ENCODE measurements around the gene DDR2.

DDR2 gene

GRCh38 chr1:162701286-162701685, 69.0 kb downstream of the DDR2 start:
- no peak for DNase-seq

GRCh38 chr1:162702628-162703027, 70.4 kb downstream of the DDR2 start:
- no peak for DNase-seq

GRCh38 chr1:162703708-162704107, 71.4 kb downstream of the DDR2 start:
- DNase-seq: peak; percentile 63

GRCh38 chr1:162704673-162705424, 72.6 kb downstream of the DDR2 start:
- no peak for DNase-seq

GRCh38 chr1:162706003-162706402, 73.7 kb downstream of the DDR2 start:
- DNase-seq: no peak

GRCh38 chr1:162706606-162707005, 74.3 kb downstream of the DDR2 start:
- DNase-seq: no peak

GRCh38 chr1:162708286-162708685, 76.0 kb downstream of the DDR2 start:
- DNase-seq: no peak

GRCh38 chr1:162709132-162709860, 77.0 kb downstream of the DDR2 start:
- no peak for DNase-seq

- peak; percentile 25 for DNase-seq
Measured at GRCh38 chr1:162709870-162710269, 77.6 kb downstream of the DDR2 start.

GRCh38 chr1:162710345-162710744, 78.1 kb downstream of the DDR2 start:
- DNase-seq: no peak

GRCh38 chr1:162710780-162711465, 78.7 kb downstream of the DDR2 start:
- peak; percentile 17 for DNase-seq

GRCh38 chr1:162712317-162713029, 80.2 kb downstream of the DDR2 start:
- no peak for DNase-seq

GRCh38 chr1:162716123-162716522, 83.9 kb downstream of the DDR2 start:
- DNase-seq: no peak

GRCh38 chr1:162716552-162716951, 84.3 kb downstream of the DDR2 start:
- no peak for DNase-seq

- DNase-seq: no peak
Measured at GRCh38 chr1:162717548-162718184, 85.4 kb downstream of the DDR2 start.

GRCh38 chr1:162719678-162720077, 87.4 kb downstream of the DDR2 start:
- DNase-seq: no peak

GRCh38 chr1:162720996-162721395, 88.7 kb downstream of the DDR2 start:
- peak; percentile 17 for DNase-seq

GRCh38 chr1:162721471-162721870, 89.2 kb downstream of the DDR2 start:
- no peak for DNase-seq

GRCh38 chr1:162722036-162722435, 89.8 kb downstream of the DDR2 start:
- DNase-seq: no peak

GRCh38 chr1:162724583-162725120, 92.4 kb downstream of the DDR2 start:
- no peak for DNase-seq

- no peak for DNase-seq
Measured at GRCh38 chr1:162725301-162725837, 93.1 kb downstream of the DDR2 start.

- no peak for DNase-seq
Measured at GRCh38 chr1:162726555-162726954, 94.3 kb downstream of the DDR2 start.
